ENCODE measurements around the gene STK24.
"Not testable (repeated sequence)": the region's sequence is repeated elsewhere in the genome, so short reads cannot be mapped to it uniquely, and the experiment has no call there.

Gene STK24

GRCh38 chr13:98582947-98583346 lies 6.0 kb upstream of the STK24 start:
- DNase-seq (ENCODE audit: low read depth in 2 of 2) = no peak

DNA sequence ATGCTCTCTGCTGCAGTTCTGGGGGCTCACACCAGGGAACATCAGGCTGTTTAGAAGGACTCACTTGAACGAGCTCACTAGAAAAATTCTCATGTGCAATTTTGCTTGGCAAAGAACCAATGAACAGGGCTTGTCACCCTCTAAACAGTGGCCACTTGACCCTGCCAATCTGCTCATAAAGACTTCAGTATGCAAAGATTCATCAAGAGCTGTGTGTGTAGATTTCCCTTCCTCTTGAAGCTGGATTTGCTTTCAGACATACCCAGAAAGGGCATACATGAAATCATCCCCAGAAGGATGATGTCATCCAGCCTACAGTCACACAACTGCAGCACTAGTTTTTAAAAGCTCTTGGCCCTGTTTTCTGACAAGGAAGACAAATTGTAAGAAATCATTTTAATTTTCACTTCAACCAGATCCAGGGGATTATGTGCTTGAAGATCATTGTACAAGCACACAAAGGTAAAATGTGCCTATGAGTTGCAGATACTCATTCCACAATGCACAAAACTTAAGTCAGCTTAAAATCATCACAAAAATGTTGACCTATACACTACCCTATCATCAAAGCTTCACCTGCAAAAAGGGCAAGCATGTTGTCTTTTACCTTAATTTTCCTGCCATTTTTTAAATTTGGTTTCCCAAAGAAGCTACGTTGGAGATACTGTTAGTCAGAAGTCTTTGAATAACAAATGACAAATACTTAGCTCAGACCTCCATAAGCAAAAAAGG lies 5.2 kb upstream of the STK24 start:
- no peak for DNase-seq (ENCODE audit: low read depth in 2 of 2)

DNA sequence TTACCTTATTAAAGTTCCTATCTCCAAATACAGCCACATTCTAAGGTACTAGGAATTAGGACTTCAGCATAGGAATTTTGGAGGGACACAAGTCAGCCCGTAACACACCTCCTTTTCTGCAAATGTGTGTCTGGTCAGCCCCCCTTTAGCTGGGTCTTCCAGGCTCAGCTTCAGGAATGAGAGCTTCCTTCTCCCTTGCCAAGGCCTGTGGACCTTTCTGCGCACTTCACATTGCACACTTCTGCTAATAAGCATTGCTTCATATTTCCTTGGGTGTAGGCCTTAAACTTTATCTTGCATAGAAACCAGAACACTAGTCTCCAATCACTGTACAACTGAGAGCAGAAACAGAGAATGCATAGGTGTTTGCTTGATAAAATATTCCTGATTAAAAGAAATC lies 4.5 kb upstream of the STK24 start:
- DNase-seq (ENCODE audit: low read depth in 2 of 2) = no peak

GRCh38 chr13:98580420-98580819 lies 3.5 kb upstream of the STK24 start:
- DNase-seq (ENCODE audit: low read depth in 2 of 2) = no peak

DNA sequence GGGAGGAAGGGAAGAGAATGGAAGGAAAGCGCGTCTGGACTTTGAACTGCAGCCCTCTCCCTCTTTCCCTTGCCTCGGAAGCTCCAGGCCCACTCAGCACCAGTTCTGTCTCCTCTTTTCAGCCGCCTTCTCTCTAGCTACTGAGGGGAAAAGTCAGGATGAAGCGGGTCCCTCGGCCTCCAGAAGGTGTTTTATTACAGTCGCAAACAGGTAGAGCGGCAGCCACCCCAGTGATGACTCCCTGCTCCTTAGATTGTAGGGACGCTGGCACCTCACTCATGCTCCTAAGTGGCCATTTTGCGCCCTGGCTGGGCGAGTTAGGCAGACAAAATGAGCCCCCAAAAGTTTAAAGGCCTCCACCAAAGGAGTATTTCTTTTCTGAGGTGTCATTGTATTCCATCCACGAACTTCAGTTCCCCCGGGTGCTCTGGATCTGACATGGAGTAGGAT lies 954 bp upstream of the STK24 start:
- no peak for DNase-seq (ENCODE audit: low read depth in 2 of 2)

GRCh38 chr13:98576200-98576945 lies 534 bp downstream of the STK24 start:
- no peak for DNase-seq (ENCODE audit: low read depth in 2 of 2)

GRCh38 chr13:98575904-98576199 lies 1.1 kb downstream of the STK24 start:
- no peak for DNase-seq (ENCODE audit: low read depth in 2 of 2)

- no peak for DNase-seq (ENCODE audit: low read depth in 2 of 2)
These were observed 1.7 kb downstream of the STK24 start for GRCh38 chr13:98575009-98575903.

GRCh38 chr13:98571955-98572662 lies 4.8 kb downstream of the STK24 start:
- DNase-seq (ENCODE audit: low read depth in 2 of 2) = no peak

DNA sequence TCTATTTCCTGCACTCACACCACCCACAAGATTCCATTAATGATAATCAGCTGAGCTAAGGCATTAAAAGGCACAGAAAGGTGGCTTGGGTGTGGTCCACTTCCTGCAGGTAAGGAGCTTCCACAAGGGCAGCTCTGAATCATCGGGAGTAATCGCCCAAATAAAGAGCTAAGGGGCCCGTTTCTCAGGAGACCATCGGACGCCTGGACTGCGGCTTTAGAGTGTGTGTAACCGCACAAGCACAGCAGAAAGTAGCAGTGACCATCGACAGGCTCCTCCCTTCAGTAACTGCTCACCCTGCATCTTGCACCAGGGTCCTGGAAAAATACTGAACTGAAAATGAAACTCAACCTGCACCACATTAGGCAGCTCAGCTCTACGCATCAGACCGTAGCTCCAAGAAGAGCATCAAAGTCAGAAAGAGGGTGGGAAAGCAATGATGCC lies 6.0 kb downstream of the STK24 start:
- DNase-seq (ENCODE audit: low read depth in 2 of 2) = no peak

GRCh38 chr13:98569494-98570367 lies 7.2 kb downstream of the STK24 start:
- DNase-seq (ENCODE audit: low read depth in 2 of 2) = not testable (repeated sequence)

GRCh38 chr13:98568918-98569317 lies 8.0 kb downstream of the STK24 start:
- DNase-seq (ENCODE audit: low read depth in 2 of 2) = no peak

GRCh38 chr13:98567140-98567539 lies 9.8 kb downstream of the STK24 start:
- no peak for DNase-seq (ENCODE audit: low read depth in 2 of 2)

DNA sequence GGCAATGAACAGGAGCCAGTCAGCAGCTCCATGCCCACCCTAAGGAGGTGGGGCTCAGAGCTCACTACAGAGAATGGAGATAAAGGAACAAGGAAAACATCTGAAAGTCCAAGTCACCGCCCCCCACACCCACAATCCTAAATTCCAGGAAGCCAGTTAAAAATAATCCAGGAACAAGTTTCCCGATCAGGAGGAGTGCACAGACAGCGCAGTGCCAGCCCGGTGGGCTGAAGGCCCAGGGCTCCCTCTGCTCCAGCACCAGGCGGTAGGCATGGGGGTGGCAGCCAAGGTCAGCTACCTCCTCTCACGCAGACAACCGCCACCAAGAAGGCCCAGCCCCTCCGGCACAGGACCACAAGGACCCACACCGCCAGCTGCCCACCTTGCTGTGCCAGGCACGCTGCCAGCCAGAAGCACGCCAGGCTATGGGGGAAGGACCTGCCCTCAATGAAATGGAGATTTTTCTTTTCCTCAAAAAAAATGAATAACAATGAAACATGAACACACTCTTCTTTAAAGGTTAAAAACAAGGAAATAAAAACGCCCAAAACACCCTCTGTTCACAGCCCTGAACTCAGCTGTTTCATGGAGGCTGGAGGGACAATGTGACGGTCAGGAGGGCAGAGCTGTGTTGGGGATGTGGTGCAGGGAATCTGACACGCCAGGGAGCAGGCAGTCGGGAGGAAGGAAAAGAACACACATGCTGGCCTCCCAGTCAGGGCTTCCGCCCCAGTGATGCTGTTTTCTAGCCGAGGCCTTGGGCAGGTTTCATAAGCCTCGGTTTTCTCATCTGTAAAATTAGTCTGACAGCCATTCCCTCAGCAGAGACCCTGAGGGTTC lies 11.0 kb downstream of the STK24 start:
- no peak for DNase-seq (ENCODE audit: low read depth in 2 of 2)

DNA sequence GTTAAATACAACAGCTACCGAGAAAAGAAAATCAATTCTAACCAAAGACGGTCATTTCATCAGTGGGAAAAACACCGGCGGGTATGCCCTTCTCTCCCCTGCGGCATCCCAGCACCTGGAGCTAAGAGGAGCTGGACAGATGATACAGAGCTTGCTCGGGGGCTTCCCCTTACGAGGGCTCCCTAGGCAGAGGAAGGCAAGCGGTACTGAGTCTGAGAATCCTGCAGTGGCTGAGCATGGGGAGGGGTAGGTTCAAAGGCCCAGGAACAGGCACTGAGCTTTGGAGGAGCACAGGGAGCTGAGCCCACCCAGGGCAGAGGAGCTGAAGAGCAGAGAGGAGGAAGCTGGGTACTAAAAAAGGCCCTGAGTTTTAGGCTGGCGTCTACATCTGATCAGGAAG lies 12.7 kb downstream of the STK24 start:
- DNase-seq (ENCODE audit: low read depth in 2 of 2) = no peak

- DNase-seq (ENCODE audit: low read depth in 2 of 2) = no peak
These were observed 13.8 kb downstream of the STK24 start for GRCh38 chr13:98563071-98563470.

DNA sequence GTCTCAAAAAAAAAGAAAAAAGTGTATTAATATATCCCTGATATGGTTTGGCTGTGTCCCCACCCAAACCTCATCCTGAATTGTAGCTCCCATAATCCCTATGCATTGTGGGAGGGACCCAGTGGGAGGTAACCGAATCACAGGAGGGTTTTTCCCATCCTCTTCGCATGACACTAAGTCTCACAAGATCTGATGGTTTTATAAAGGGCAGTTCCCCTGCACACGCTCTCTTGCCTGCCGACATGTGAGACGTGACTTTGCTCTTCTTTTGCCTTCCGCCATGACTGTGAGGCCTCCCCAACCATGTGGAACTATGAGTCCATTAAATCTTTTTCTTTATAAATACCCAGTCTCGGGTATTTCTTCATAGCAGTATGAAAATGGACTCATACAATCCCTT lies 17.7 kb downstream of the STK24 start:
- DNase-seq (ENCODE audit: low read depth in 2 of 2) = no peak

GRCh38 chr13:98557937-98558792 lies 18.7 kb downstream of the STK24 start:
- no peak for DNase-seq (ENCODE audit: low read depth in 2 of 2)

Measured in stimulated activated CD4-positive, alpha-beta T cell treated with anti-CD3 and anti-CD28 coated beads, Interleukin-12 subunit alpha, Interleukin-12 subunit beta, amount 100 ng/mL, for 24 hours (primary cell).